Measurements from ENCODE around the gene MAG.

- TF ChIP-seq CTCF (IDR thresholded peaks at IDR 0.05) (no peak), POLR2A (IDR thresholded peaks at IDR 0.05) (no peak), POLR2AphosphoS5 (IDR thresholded peaks at IDR 0.05) (no peak)
Observed at GRCh38 chr19:35301961-35302360, 10.0 kb downstream of the MAG start.
